Endothelial cell of umbilical vein (primary cell): ENCODE results near the gene SF3B1. TPM values are rescaled to one million over a fixed set of nuclear protein-coding genes. Genes with fewer than 3 reads are reported as not detected.

ENCODE experiments used
- BruUV-seq: library from RNA; stranded (reverse); fragments of 400-500 nt; replicated peaks from 2 replicates; lab custom pipeline; 2021; lab: Mats Ljungman, UMichigan
- CTCF ChIA-PET: fragments of 300-600, 350-600 bp; sonication (Branson Sonifier 250); formaldehyde crosslinking; loops from one replicate; lab custom pipeline; 2021; ENCODE audit warnings: antibody characterized with exemption, inconsistent platforms; lab: Charles Lee
- POLR2A ChIA-PET: fragments of 300-600, 350-600 bp; sonication (Branson Sonifier 250); formaldehyde crosslinking; loops from one replicate; lab custom pipeline; 2021; ENCODE audit warnings: antibody characterized with exemption, inconsistent platforms; lab: Charles Lee
- DNase-seq: peaks from one replicate; pipeline ENCODE4 v3.0.0-alpha.2; 2011; ENCODE audit warnings: low read depth, low spot score
- FAIRE-seq: peaks from 2 replicates; lab custom pipeline; 2011; peaks lifted over from hg19 to GRCh38; lab: Jason Lieb, UNC
- H2AFZ ChIP-seq: 2 replicates; pipeline ENCODE4 v1.6.0; 2012; ENCODE audit warnings: low read depth, low read length, control low read depth, inconsistent platforms
- H3K27ac ChIP-seq: 2 replicates; pipeline ENCODE4 v1.5.1; 2011; ENCODE audit warnings: low read depth, mild to moderate bottlenecking, control low read depth, low read length, moderate library complexity; ENCODE audit not compliant: insufficient read depth
- H3K27me3 ChIP-seq, 2 experiments: 2 replicates each; pipeline versions ENCODE4 v1.6.0 to v1.6.1; 2011; ENCODE audit warnings: low read length in 2 of 2, mixed read lengths in 1 of 2; ENCODE audit not compliant: control insufficient read depth in 2 of 2, insufficient read depth in 2 of 2
- H3K36me3 ChIP-seq, 2 experiments: 2 replicates in 1 of 2; 3 replicates in 1 of 2; pipeline ENCODE4 v1.5.1; 2011; ENCODE audit warnings: low read length in 2 of 2, mild to moderate bottlenecking in 1 of 2, moderate library complexity in 1 of 2; ENCODE audit not compliant: control insufficient read depth in 2 of 2, insufficient read depth in 2 of 2; ENCODE audit errors: extremely low read depth in 1 of 2
- H3K4me1 ChIP-seq: 3 replicates; pipeline ENCODE4 v1.5.1; 2011; ENCODE audit warnings: mild to moderate bottlenecking, low read length; ENCODE audit not compliant: control insufficient read depth, insufficient read depth; ENCODE audit errors: extremely low read depth
- H3K4me2 ChIP-seq: 2 replicates; pipeline ENCODE4 v1.6.1; 2011; ENCODE audit warnings: low read length, control low read depth, mixed read lengths; ENCODE audit not compliant: insufficient read depth
- H3K4me3 ChIP-seq, 3 experiments: fragments of 200-600 bp in 1 of 3; sonication (generic), shearing (Covaris generic) in 1 of 3; replicated peaks in 1 of 3; 2 replicates each; pipeline ENCODE4 v1.5.1; 2011 to 2016; ENCODE audit warnings: control low read depth in 3 of 3, low read length in 3 of 3, mild to moderate bottlenecking in 2 of 3, inconsistent platforms in 1 of 3, low read depth in 1 of 3, moderate library complexity in 1 of 3; ENCODE audit not compliant: insufficient read depth in 1 of 3
- H3K79me2 ChIP-seq: 2 replicates; pipeline ENCODE4 v1.6.0; 2012; ENCODE audit warnings: low read length, inconsistent platforms; ENCODE audit not compliant: control insufficient read depth, insufficient read depth
- H3K9ac ChIP-seq: replicated peaks from 2 replicates; pipeline ENCODE3; 2011; ENCODE audit warnings: low read length, control low read depth; ENCODE audit not compliant: insufficient read depth; ENCODE audit errors: extremely low read depth
- H3K9me1 ChIP-seq: replicated peaks from 3 replicates; pipeline ENCODE4 v1.6.0; 2011; ENCODE audit warnings: mild to moderate bottlenecking, low read length; ENCODE audit not compliant: control insufficient read depth, insufficient read depth; ENCODE audit errors: extremely low read depth
- H3K9me3 ChIP-seq: replicated peaks from 2 replicates; pipeline ENCODE4 v1.5.1; 2012; ENCODE audit warnings: low read length, inconsistent platforms; ENCODE audit not compliant: control insufficient read depth, insufficient read depth
- H4K20me1 ChIP-seq: replicated peaks from 2 replicates; pipeline ENCODE3; 2011; ENCODE audit warnings: mild to moderate bottlenecking, low read length; ENCODE audit not compliant: control insufficient read depth, insufficient read depth; ENCODE audit errors: extremely low read depth
- EZH2 ChIP-seq: IDR thresholded peaks from 2 replicates; pipeline ENCODE4 v1.6.1; 2012; ENCODE audit warnings: borderline replicate concordance, low read depth, mild to moderate bottlenecking, moderate library complexity, low read length, inconsistent platforms; ENCODE audit not compliant: severe bottlenecking
- FOS ChIP-seq: IDR thresholded peaks from 2 replicates; pipeline ENCODE4 v1.6.1; 2011; ENCODE audit warnings: mild to moderate bottlenecking, low read length, moderate library complexity, borderline replicate concordance; ENCODE audit not compliant: insufficient read depth
- GATA2 ChIP-seq: IDR thresholded peaks from 2 replicates; pipeline ENCODE4 v1.7.0; 2011; ENCODE audit warnings: low read depth, mild to moderate bottlenecking, moderate library complexity, mixed read lengths, low read length; ENCODE audit not compliant: insufficient read length, insufficient read depth
- JUN ChIP-seq: IDR thresholded peaks from 2 replicates; pipeline ENCODE4 v1.6.1; 2011; ENCODE audit warnings: borderline replicate concordance, low read depth; ENCODE audit not compliant: insufficient read length, insufficient read depth
- MYC ChIP-seq: IDR thresholded peaks from one replicate; pipeline ENCODE4 v1.6.1; 2011; ENCODE audit warnings: mild to moderate bottlenecking, low read depth, low read length
- POLR2A ChIP-seq: IDR thresholded peaks from 2 replicates; pipeline ENCODE4 v1.6.1; 2012; ENCODE audit warnings: low read depth, mild to moderate bottlenecking, control low read depth, low read length
- POLR2AphosphoS5 ChIP-seq: IDR thresholded peaks from 2 replicates; pipeline ENCODE4 v1.6.1; 2012; ENCODE audit warnings: low read depth, mild to moderate bottlenecking, control low read depth, low read length, moderate library complexity; ENCODE audit not compliant: insufficient read depth
- dilution Hi-C: fragments of 300-500 bp; cut with MboI; formaldehyde crosslinking; loops from one replicate; pipeline ENCODE4 v1.15.0; 2019; ENCODE audit warnings: low sequenced_read_pairs; ENCODE audit not compliant: extremely low pct_ligation_motif_present
- intact Hi-C: fragments of 100-400 bp; cut with micrococcal nuclease; formaldehyde crosslinking; loops from one replicate; pipeline ENCODE4 v1.10.0; 2022
- polyA plus RNA-seq, 4 experiments: library from polyadenylated mRNA; depleted of rRNA in 3 of 4; stranded (reverse) in 3 of 4; unstranded in 1 of 4; fragments of >200 nt; gene quantifications; 2 replicates each; pipeline versions ENCODE4 v1.2.1 to v1.2.3, GENCODE V29; 2011 to 2012; ENCODE audit warnings: missing spikeins in 1 of 4
- total RNA-seq: library from RNA; stranded (reverse); gene quantifications from 2 replicates; pipeline ENCODE4 v1.2.3, GENCODE V29; 2021
- TF ChIP-seq, protein P1 (sequence below): IDR thresholded peaks from 2 replicates; pipeline ENCODE4 v1.6.1; 2011; ENCODE audit not compliant: insufficient read depth, insufficient read length
- TF ChIP-seq, protein P2 (sequence below), 2 donors: IDR thresholded peaks; 1 replicate in 1 of 2; 2 replicates in 1 of 2; pipeline ENCODE4 v1.5.1; 2011; ENCODE audit warnings: low read length in 2 of 2, mild to moderate bottlenecking in 2 of 2, moderate library complexity in 2 of 2, control low read depth in 1 of 2, inconsistent platforms in 1 of 2, low read depth in 1 of 2; ENCODE audit not compliant: insufficient read depth in 1 of 2; ENCODE audit errors: extremely low read depth in 1 of 2

The SF3B1 gene
- total and polyA plus RNA-seq, 2 donors (not counting 3 experiments of a cell fraction or from before 2014, with no cell fraction given): 234 to 321 TPM

DNA sequence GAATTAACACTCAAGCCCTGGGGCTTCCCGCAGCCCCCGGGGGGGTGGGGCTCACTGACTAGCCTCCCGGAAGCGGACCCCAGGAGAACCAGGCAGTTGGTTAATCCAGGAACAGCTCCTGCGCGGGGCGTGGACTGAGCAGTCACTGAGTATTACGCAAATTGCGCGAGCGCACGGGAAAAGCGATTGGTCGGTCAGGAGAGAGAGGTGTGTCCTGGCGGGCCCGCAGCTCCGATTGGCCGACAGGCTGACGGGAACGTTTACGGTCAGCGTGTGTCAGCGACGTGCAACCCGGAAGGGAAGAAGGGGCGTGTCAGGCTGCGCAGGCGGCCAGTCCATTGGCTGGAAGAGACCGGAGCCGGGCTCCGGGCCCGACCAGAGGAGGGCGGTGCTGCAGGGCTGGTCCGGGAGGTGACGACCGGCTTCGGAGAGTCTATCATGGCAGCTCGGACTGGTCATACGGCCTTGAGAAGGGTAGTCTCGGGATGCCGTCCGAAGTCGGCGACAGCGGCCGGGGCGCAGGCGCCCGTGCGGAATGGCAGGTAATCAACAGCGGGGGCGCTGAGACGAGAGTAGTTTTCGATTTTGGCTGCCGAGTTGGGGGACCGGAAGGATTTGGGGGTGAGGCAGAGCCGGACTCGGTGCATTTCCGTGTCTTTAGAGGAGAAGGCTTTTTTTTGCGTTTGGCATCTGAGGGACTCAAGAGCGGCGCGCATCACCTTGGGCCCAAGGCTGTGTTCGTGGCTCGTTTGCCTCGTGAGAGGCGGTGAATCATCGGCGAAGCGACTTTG, 18.5 kb upstream of the SF3B1 start, which contains the start of gene COQ10B:
Gene COQ10B (plus strand): TSS at position 430 of the 791 bp plus-strand sequence. CDS start 9 bp downstream, at position 439.
- H3K4me2 ChIP-seq: peak within 1 kb of the TSS; percentile 98
- dilution Hi-C loops (no loop called here), intact Hi-C loops (loop anchor here (1.0 kb wide), 4 partner anchors 18 to 252 kb away; partner anchors contain the start of genes HSPE1, MARS2 and SF3B1)
- H3K36me3 ChIP-seq: no peaks in the 10 kb centered on the region
- ChIA-PET POLR2A (interaction anchor here (0.9 to 1.2 kb wide), 6 partner anchors 8 to 63 kb away, joined by 3 to 16 read pairs (median 4); partner anchors contain the start of genes HSPD1, HSPE1, MOB4 and SF3B1), CTCF (interaction anchor here (0.9 to 1.9 kb wide), 4 partner anchors 10 to 46 kb away, joined by 3 to 15 read pairs (median 4); partner anchors contain the start of genes HSPD1, HSPE1 and SF3B1)
- H3K9ac ChIP-seq: peak within 1 kb of the TSS; percentile 99
- H3K27ac ChIP-seq: peak within 1 kb of the TSS; percentile 98
- no peaks in the 10 kb centered on the region for H3K9me3 ChIP-seq
- peak within 1 kb of the TSS; percentile 61 to 95 (median 75) for H3K4me3 ChIP-seq
- H3K9me1 ChIP-seq: no peaks in the 10 kb centered on the region
- H4K20me1 ChIP-seq: peaks cover 2% of the 10 kb centered on the region
- H3K27me3 ChIP-seq: no peaks in the 10 kb centered on the region
- peak; percentile 98 for FAIRE-seq
- peak; percentile 100 for DNase-seq
- peak within 1 kb of the TSS; percentile 62 for H2AFZ ChIP-seq
- peaks cover 42% of the 10 kb centered on the region for H3K79me2 ChIP-seq
- TSS peak; percentile 85 for BruUV-seq
- TF ChIP-seq MYC: no peak
- TF ChIP-seq, protein P1, sequence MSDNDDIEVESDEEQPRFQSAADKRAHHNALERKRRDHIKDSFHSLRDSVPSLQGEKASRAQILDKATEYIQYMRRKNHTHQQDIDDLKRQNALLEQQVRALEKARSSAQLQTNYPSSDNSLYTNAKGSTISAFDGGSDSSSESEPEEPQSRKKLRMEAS: peak; percentile 43
- TF ChIP-seq GATA2: no peak
- peak; percentile 83 for TF ChIP-seq POLR2AphosphoS5
- TF ChIP-seq FOS: peak; percentile 59
- peak; percentile 47 for TF ChIP-seq JUN
- TF ChIP-seq, protein P2, sequence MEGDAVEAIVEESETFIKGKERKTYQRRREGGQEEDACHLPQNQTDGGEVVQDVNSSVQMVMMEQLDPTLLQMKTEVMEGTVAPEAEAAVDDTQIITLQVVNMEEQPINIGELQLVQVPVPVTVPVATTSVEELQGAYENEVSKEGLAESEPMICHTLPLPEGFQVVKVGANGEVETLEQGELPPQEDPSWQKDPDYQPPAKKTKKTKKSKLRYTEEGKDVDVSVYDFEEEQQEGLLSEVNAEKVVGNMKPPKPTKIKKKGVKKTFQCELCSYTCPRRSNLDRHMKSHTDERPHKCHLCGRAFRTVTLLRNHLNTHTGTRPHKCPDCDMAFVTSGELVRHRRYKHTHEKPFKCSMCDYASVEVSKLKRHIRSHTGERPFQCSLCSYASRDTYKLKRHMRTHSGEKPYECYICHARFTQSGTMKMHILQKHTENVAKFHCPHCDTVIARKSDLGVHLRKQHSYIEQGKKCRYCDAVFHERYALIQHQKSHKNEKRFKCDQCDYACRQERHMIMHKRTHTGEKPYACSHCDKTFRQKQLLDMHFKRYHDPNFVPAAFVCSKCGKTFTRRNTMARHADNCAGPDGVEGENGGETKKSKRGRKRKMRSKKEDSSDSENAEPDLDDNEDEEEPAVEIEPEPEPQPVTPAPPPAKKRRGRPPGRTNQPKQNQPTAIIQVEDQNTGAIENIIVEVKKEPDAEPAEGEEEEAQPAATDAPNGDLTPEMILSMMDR (IDR thresholded peaks at IDR 0.05; ENCODE audit: extremely low read depth in 1 of 2, insufficient read depth in 1 of 2, low read depth in 1 of 2, low read length in 2 of 2): peak in 1 of 2 donors; percentile 30
- TF ChIP-seq POLR2A: peak; percentile 94
- TF ChIP-seq EZH2: no peak
- peaks cover 14% of the 10 kb centered on the region for H3K4me1 ChIP-seq
